Dendritic cell treated with granulocyte-macrophage colony-stimulating factor and Interleukin-4, amounts not matched to agents 40 ng/mL and 50 ng/mL, for 4 days (primary cell): Measurements from ENCODE around the gene FARP2.
"Not testable (repeated sequence)": the region's sequence is repeated elsewhere in the genome, so short reads cannot be mapped to it uniquely, and the experiment has no call there.

Experiments
- H3K27ac Mint-ChIP-seq: one replicate; pipeline ENCODE4 v1.8.0; 2022; ENCODE audit warnings: mild to moderate bottlenecking, mixed read lengths
- H3K27me3 Mint-ChIP-seq: one replicate; pipeline ENCODE4 v1.8.0; 2022; ENCODE audit warnings: mild to moderate bottlenecking, mixed read lengths
- H3K36me3 Mint-ChIP-seq: one replicate; pipeline ENCODE4 v1.8.0; 2022; ENCODE audit warnings: low read depth, mixed read lengths
- H3K4me1 Mint-ChIP-seq: one replicate; pipeline ENCODE4 v1.8.0; 2022; ENCODE audit warnings: low read depth, mixed read lengths
- H3K4me3 Mint-ChIP-seq: one replicate; pipeline ENCODE4 v1.8.0; 2022; ENCODE audit warnings: mild to moderate bottlenecking, moderate library complexity, mixed read lengths
- H3K9me3 Mint-ChIP-seq: one replicate; pipeline ENCODE4 v1.8.0; 2022; ENCODE audit warnings: mixed read lengths
- intact Hi-C: fragments of 100-400 bp; cut with micrococcal nuclease; formaldehyde crosslinking; loops from one replicate; pipeline ENCODE4 v1.15.0; 2022

Gene FARP2

GRCh38 chr2:241451840-241452506, 95.9 kb downstream of the FARP2 start:
- intact Hi-C loops = no loop called here
- no peak overlapping the region for H3K4me3 Mint-ChIP-seq
- H3K36me3 Mint-ChIP-seq = peaks cover 12% of the 10 kb centered on the region
- H3K9me3 Mint-ChIP-seq = no peaks in the 10 kb centered on the region
- H3K27me3 Mint-ChIP-seq = peaks cover 88% of the 10 kb centered on the region
- H3K4me1 Mint-ChIP-seq = no peaks in the 10 kb centered on the region
- H3K27ac Mint-ChIP-seq = no peak overlapping the region

GRCh38 chr2:241453919-241454318, 97.8 kb downstream of the FARP2 start:
- H3K36me3 Mint-ChIP-seq, H3K9me3 Mint-ChIP-seq, H3K4me1 Mint-ChIP-seq, intact Hi-C loops, H3K27ac Mint-ChIP-seq, H3K4me3 Mint-ChIP-seq: not testable (repeated sequence)
- H3K27me3 Mint-ChIP-seq = peaks cover 84% of the 10 kb centered on the region

GRCh38 chr2:241454837-241455485, 98.9 kb downstream of the FARP2 start:
- H3K27ac Mint-ChIP-seq = no peak overlapping the region
- H3K9me3 Mint-ChIP-seq = no peaks in the 10 kb centered on the region
- peaks cover 1% of the 10 kb centered on the region for H3K36me3 Mint-ChIP-seq
- H3K4me1 Mint-ChIP-seq = no peaks in the 10 kb centered on the region
- H3K4me3 Mint-ChIP-seq = no peak overlapping the region
- H3K27me3 Mint-ChIP-seq = peaks cover 84% of the 10 kb centered on the region
- intact Hi-C loops = no loop called here

- intact Hi-C loops = no loop called here
These were observed 100.5 kb downstream of the FARP2 start for GRCh38 chr2:241456546-241456945.

GRCh38 chr2:241458687-241459086, 102.6 kb downstream of the FARP2 start:
- Mint-ChIP-seq H3K4me1 (no peaks in the 10 kb centered on the region), H3K9me3 (no peaks in the 10 kb centered on the region), H3K4me3 (no peak overlapping the region), H3K27ac (no peak overlapping the region), H3K36me3 (no peaks in the 10 kb centered on the region), H3K27me3 (peaks cover 83% of the 10 kb centered on the region)
- intact Hi-C loops = no loop called here

More at GRCh38 chr2:241456546-241456945, 100.5 kb downstream of the FARP2 start:
- no peak overlapping the region for H3K27ac Mint-ChIP-seq
- H3K27me3 Mint-ChIP-seq = peaks cover 87% of the 10 kb centered on the region
- no peaks in the 10 kb centered on the region for H3K9me3 Mint-ChIP-seq
- no peaks in the 10 kb centered on the region for H3K36me3 Mint-ChIP-seq
- no peaks in the 10 kb centered on the region for H3K4me1 Mint-ChIP-seq
- H3K4me3 Mint-ChIP-seq = no peak overlapping the region

- Mint-ChIP-seq H3K36me3 (no peaks in the 10 kb centered on the region), H3K27me3 (peaks cover 82% of the 10 kb centered on the region), H3K9me3 (no peaks in the 10 kb centered on the region), H3K4me3 (no peak overlapping the region), H3K4me1 (no peaks in the 10 kb centered on the region), H3K27ac (no peak overlapping the region)
- intact Hi-C loops = no loop called here
These were observed 103.4 kb downstream of the FARP2 start for GRCh38 chr2:241459520-241459919.

GRCh38 chr2:241460631-241461030, 104.5 kb downstream of the FARP2 start:
- Mint-ChIP-seq H3K36me3 (no peaks in the 10 kb centered on the region), H3K27me3 (peaks cover 83% of the 10 kb centered on the region)

GRCh38 chr2:241461693-241462677, 105.9 kb downstream of the FARP2 start:
- H3K27me3 Mint-ChIP-seq = peaks cover 85% of the 10 kb centered on the region
- H3K36me3 Mint-ChIP-seq = no peaks in the 10 kb centered on the region
- no peak overlapping the region for H3K27ac Mint-ChIP-seq
- intact Hi-C loops = no loop called here
- H3K4me3 Mint-ChIP-seq = no peak overlapping the region
- H3K4me1 Mint-ChIP-seq = no peaks in the 10 kb centered on the region
- no peaks in the 10 kb centered on the region for H3K9me3 Mint-ChIP-seq

More at GRCh38 chr2:241460631-241461030, 104.5 kb downstream of the FARP2 start:
- Mint-ChIP-seq H3K9me3 (no peaks in the 10 kb centered on the region), H3K4me3 (no peak overlapping the region), H3K4me1 (no peaks in the 10 kb centered on the region), H3K27ac (no peak overlapping the region)
- intact Hi-C loops = no loop called here

- H3K4me3 Mint-ChIP-seq = no peak overlapping the region
- H3K36me3 Mint-ChIP-seq = no peaks in the 10 kb centered on the region
- H3K9me3 Mint-ChIP-seq = no peaks in the 10 kb centered on the region
- H3K27ac Mint-ChIP-seq = no peak overlapping the region
- intact Hi-C loops = no loop called here
- no peaks in the 10 kb centered on the region for H3K4me1 Mint-ChIP-seq
- peaks cover 86% of the 10 kb centered on the region for H3K27me3 Mint-ChIP-seq
These were observed 107.4 kb downstream of the FARP2 start for GRCh38 chr2:241463276-241464135.

GRCh38 chr2:241465543-241465942, 109.5 kb downstream of the FARP2 start:
- Mint-ChIP-seq H3K27ac (no peak overlapping the region), H3K4me1 (no peaks in the 10 kb centered on the region), H3K9me3 (no peaks in the 10 kb centered on the region), H3K27me3 (peaks cover 81% of the 10 kb centered on the region), H3K4me3 (no peak overlapping the region), H3K36me3 (no peaks in the 10 kb centered on the region)
- intact Hi-C loops = no loop called here

- H3K4me3 Mint-ChIP-seq = no peak overlapping the region
- no peaks in the 10 kb centered on the region for H3K9me3 Mint-ChIP-seq
- H3K27ac Mint-ChIP-seq = no peak overlapping the region
- no peaks in the 10 kb centered on the region for H3K36me3 Mint-ChIP-seq
- peaks cover 81% of the 10 kb centered on the region for H3K27me3 Mint-ChIP-seq
- H3K4me1 Mint-ChIP-seq = no peaks in the 10 kb centered on the region
- intact Hi-C loops = no loop called here
These were observed 110.1 kb downstream of the FARP2 start for GRCh38 chr2:241466230-241466629.

- Mint-ChIP-seq H3K36me3 (no peaks in the 10 kb centered on the region), H3K27ac (no peak overlapping the region)
- intact Hi-C loops = no loop called here
These were observed 111.8 kb downstream of the FARP2 start for GRCh38 chr2:241467777-241468475.

GRCh38 chr2:241468476-241468781, 112.3 kb downstream of the FARP2 start:
- no peaks in the 10 kb centered on the region for H3K36me3 Mint-ChIP-seq
- intact Hi-C loops = no loop called here
- H3K27ac Mint-ChIP-seq = no peak overlapping the region
- H3K4me1 Mint-ChIP-seq = no peaks in the 10 kb centered on the region
- peaks cover 86% of the 10 kb centered on the region for H3K27me3 Mint-ChIP-seq
- H3K9me3 Mint-ChIP-seq = no peaks in the 10 kb centered on the region
- no peak overlapping the region for H3K4me3 Mint-ChIP-seq

More at GRCh38 chr2:241467777-241468475, 111.8 kb downstream of the FARP2 start:
- Mint-ChIP-seq H3K4me1 (no peaks in the 10 kb centered on the region), H3K4me3 (no peak overlapping the region), H3K9me3 (no peaks in the 10 kb centered on the region), H3K27me3 (peaks cover 85% of the 10 kb centered on the region)
